Liver (tissue), 3 donors: ENCODE measurements around the gene HSD17B4.

ENCODE experiments used
- CTCF ChIP-seq: fragments of 150-350 bp; IDR thresholded peaks from 2 replicates; pipeline ENCODE4 v1.5.1; 2017; ENCODE audit warnings: improper control_type of control experiment, low read depth, low read length; ENCODE audit not compliant: missing input control
- JUND ChIP-seq, 2 donors: IDR thresholded peaks; 2 replicates each; pipeline ENCODE4 v1.6.1; 2016; ENCODE audit warnings: antibody characterized with exemption in 2 of 2
- NR2F2 ChIP-seq: IDR thresholded peaks from 2 replicates; pipeline ENCODE4 v1.6.1; 2016; ENCODE audit warnings: antibody characterized with exemption
- TAF1 ChIP-seq: conservative IDR thresholded peaks from 2 replicates; pipeline ENCODE4 v1.6.1; 2016; ENCODE audit warnings: antibody characterized with exemption, mild to moderate bottlenecking
- TF ChIP-seq, protein P1 (sequence below): IDR thresholded peaks from 2 replicates; pipeline ENCODE4 v1.6.1; 2016; ENCODE audit warnings: antibody characterized with exemption, mild to moderate bottlenecking
- TF ChIP-seq, protein P2 (sequence below): IDR thresholded peaks from 2 replicates; pipeline ENCODE4 v1.6.1; 2016; ENCODE audit warnings: antibody characterized with exemption
- donor health status: healthy.
- donor health status: healthy.

DNA sequence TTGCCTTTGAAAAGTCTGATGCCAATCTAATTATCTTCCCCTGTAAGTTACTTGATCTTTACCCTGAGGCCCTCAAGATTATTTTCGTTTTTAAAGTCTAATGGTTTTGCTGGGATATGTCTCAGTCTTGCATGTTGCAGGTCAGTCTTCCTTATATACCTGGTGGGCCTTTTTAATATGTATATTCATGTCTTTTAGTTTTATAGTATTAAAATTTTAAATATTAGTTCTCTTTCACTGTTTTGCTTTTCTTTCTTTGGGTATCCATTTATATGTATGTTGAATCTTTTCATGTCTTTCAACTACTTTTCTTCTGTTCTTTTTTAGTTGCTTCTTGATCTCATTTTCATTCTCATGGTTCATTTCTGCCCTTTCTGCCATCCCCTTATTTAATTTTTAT lies 68.9 kb downstream of the HSD17B4 start:
- TF ChIP-seq TAF1, result no peak
- TF ChIP-seq JUND (IDR thresholded peaks at IDR 0.05), result no peak
- TF ChIP-seq, protein P1, sequence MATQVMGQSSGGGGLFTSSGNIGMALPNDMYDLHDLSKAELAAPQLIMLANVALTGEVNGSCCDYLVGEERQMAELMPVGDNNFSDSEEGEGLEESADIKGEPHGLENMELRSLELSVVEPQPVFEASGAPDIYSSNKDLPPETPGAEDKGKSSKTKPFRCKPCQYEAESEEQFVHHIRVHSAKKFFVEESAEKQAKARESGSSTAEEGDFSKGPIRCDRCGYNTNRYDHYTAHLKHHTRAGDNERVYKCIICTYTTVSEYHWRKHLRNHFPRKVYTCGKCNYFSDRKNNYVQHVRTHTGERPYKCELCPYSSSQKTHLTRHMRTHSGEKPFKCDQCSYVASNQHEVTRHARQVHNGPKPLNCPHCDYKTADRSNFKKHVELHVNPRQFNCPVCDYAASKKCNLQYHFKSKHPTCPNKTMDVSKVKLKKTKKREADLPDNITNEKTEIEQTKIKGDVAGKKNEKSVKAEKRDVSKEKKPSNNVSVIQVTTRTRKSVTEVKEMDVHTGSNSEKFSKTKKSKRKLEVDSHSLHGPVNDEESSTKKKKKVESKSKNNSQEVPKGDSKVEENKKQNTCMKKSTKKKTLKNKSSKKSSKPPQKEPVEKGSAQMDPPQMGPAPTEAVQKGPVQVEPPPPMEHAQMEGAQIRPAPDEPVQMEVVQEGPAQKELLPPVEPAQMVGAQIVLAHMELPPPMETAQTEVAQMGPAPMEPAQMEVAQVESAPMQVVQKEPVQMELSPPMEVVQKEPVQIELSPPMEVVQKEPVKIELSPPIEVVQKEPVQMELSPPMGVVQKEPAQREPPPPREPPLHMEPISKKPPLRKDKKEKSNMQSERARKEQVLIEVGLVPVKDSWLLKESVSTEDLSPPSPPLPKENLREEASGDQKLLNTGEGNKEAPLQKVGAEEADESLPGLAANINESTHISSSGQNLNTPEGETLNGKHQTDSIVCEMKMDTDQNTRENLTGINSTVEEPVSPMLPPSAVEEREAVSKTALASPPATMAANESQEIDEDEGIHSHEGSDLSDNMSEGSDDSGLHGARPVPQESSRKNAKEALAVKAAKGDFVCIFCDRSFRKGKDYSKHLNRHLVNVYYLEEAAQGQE, result no peak
- TF ChIP-seq CTCF, result no peak
- TF ChIP-seq NR2F2, result no peak
- TF ChIP-seq, protein P2, sequence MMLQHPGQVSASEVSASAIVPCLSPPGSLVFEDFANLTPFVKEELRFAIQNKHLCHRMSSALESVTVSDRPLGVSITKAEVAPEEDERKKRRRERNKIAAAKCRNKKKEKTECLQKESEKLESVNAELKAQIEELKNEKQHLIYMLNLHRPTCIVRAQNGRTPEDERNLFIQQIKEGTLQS, result no peak
